ENCODE results near the gene COL4A3. TPM values are rescaled to one million over a fixed set of nuclear protein-coding genes. Genes with fewer than 3 reads are reported as not detected.

Gene COL4A3
- total and polyA plus RNA-seq, 2 donors (not counting 3 experiments of a cell fraction or from before 2014, with no cell fraction given) = not detected

- H3K9me1 ChIP-seq (replicated peaks; ENCODE audit: control insufficient read depth, extremely low read depth, insufficient read depth, low read length) = no peaks in the 10 kb centered on the region
- DNase-seq (ENCODE audit: low read depth, low spot score) = no peak
- dilution Hi-C loops (cut with MboI; ENCODE audit: extremely low pct_ligation_motif_present, low sequenced_read_pairs) (no loop called here), intact Hi-C loops (cut with micrococcal nuclease) (no loop called here)
- H3K79me2 ChIP-seq (ENCODE audit: control insufficient read depth, insufficient read depth, low read length) = no peaks in the 10 kb centered on the region
- H3K9ac ChIP-seq (replicated peaks; ENCODE audit: extremely low read depth, insufficient read depth, low read length) = no peak overlapping the region
- H3K9me3 ChIP-seq (replicated peaks; ENCODE audit: control insufficient read depth, insufficient read depth, low read length) = no peaks in the 10 kb centered on the region
- BruUV-seq (replicated peaks) = no TSS peak
- FAIRE-seq = no peak
- no peaks in the 10 kb centered on the region for H3K36me3 ChIP-seq (ENCODE audit: control insufficient read depth in 2 of 2, extremely low read depth in 1 of 2, insufficient read depth in 2 of 2, low read length in 2 of 2)
- H3K4me1 ChIP-seq (ENCODE audit: control insufficient read depth, extremely low read depth, insufficient read depth, low read length) = no peaks in the 10 kb centered on the region
- TF ChIP-seq EZH2 (IDR thresholded peaks at IDR 0.05; ENCODE audit: borderline replicate concordance, low read depth, low read length, severe bottlenecking) (no peak), FOS (IDR thresholded peaks at IDR 0.05; ENCODE audit: borderline replicate concordance, insufficient read depth, low read length) (no peak), MYC (IDR thresholded peaks at IDR 0.05; ENCODE audit: low read depth, low read length) (no peak)
- ChIA-PET POLR2A (no interaction called here), CTCF (no interaction called here)
- H3K4me3 ChIP-seq (replicated peaks in 1 of 3; ENCODE audit: insufficient read depth in 1 of 3, low read depth in 1 of 3, low read length in 3 of 3) = no peak overlapping the region
- no peaks in the 10 kb centered on the region for H3K27me3 ChIP-seq (ENCODE audit: control insufficient read depth in 2 of 2, insufficient read depth in 2 of 2, low read length in 2 of 2)
- H3K27ac ChIP-seq (ENCODE audit: insufficient read depth, low read depth, low read length) = no peak overlapping the region
- no peaks in the 10 kb centered on the region for H4K20me1 ChIP-seq (replicated peaks; ENCODE audit: control insufficient read depth, extremely low read depth, insufficient read depth, low read length)
- H3K4me2 ChIP-seq (ENCODE audit: insufficient read depth, low read length) = no peak overlapping the region
- H2AFZ ChIP-seq (ENCODE audit: low read depth, low read length) = no peak overlapping the region
Observed at GRCh38 chr2:227183657-227184367, 19.4 kb downstream of the COL4A3 start.

- Histone ChIP-seq H2AFZ (ENCODE audit: low read depth, low read length) (no peak overlapping the region), H3K79me2 (ENCODE audit: control insufficient read depth, insufficient read depth, low read length) (no peaks in the 10 kb centered on the region), H3K27me3 (ENCODE audit: control insufficient read depth in 2 of 2, insufficient read depth in 2 of 2, low read length in 2 of 2) (no peaks in the 10 kb centered on the region), H4K20me1 (replicated peaks; ENCODE audit: control insufficient read depth, extremely low read depth, insufficient read depth, low read length) (no peaks in the 10 kb centered on the region), H3K9me3 (replicated peaks; ENCODE audit: control insufficient read depth, insufficient read depth, low read length) (no peaks in the 10 kb centered on the region), H3K9ac (replicated peaks; ENCODE audit: extremely low read depth, insufficient read depth, low read length) (no peak overlapping the region), H3K4me3 (replicated peaks in 1 of 3; ENCODE audit: insufficient read depth in 1 of 3, low read depth in 1 of 3, low read length in 3 of 3) (no peak overlapping the region), H3K4me2 (ENCODE audit: insufficient read depth, low read length) (no peak overlapping the region), H3K36me3 (ENCODE audit: control insufficient read depth in 2 of 2, extremely low read depth in 1 of 2, insufficient read depth in 2 of 2, low read length in 2 of 2) (no peaks in the 10 kb centered on the region), H3K27ac (ENCODE audit: insufficient read depth, low read depth, low read length) (no peak overlapping the region), H3K4me1 (ENCODE audit: control insufficient read depth, extremely low read depth, insufficient read depth, low read length) (no peaks in the 10 kb centered on the region), H3K9me1 (replicated peaks; ENCODE audit: control insufficient read depth, extremely low read depth, insufficient read depth, low read length) (no peaks in the 10 kb centered on the region)
- POLR2A ChIA-PET = no interaction called here
- DNase-seq (ENCODE audit: low read depth, low spot score) (no peak), FAIRE-seq (no peak)
- BruUV-seq (replicated peaks) = no TSS peak
- dilution Hi-C loops (cut with MboI; ENCODE audit: extremely low pct_ligation_motif_present, low sequenced_read_pairs) (no loop called here), intact Hi-C loops (cut with micrococcal nuclease) (no loop called here)
- TF ChIP-seq CTCF (IDR thresholded peaks at IDR 0.05; ENCODE audit: extremely low read depth in 1 of 2, insufficient read depth in 1 of 2, low read depth in 1 of 2, low read length in 2 of 2) (no peak), POLR2A (IDR thresholded peaks at IDR 0.05; ENCODE audit: low read depth, low read length) (no peak), MAX (IDR thresholded peaks at IDR 0.05; ENCODE audit: insufficient read depth, insufficient read length) (no peak), POLR2AphosphoS5 (IDR thresholded peaks at IDR 0.05; ENCODE audit: insufficient read depth, low read depth, low read length) (no peak), FOS (IDR thresholded peaks at IDR 0.05; ENCODE audit: borderline replicate concordance, insufficient read depth, low read length) (no peak), GATA2 (IDR thresholded peaks at IDR 0.05; ENCODE audit: insufficient read depth, insufficient read length, low read depth, low read length) (no peak), EZH2 (IDR thresholded peaks at IDR 0.05; ENCODE audit: borderline replicate concordance, low read depth, low read length, severe bottlenecking) (no peak), MYC (IDR thresholded peaks at IDR 0.05; ENCODE audit: low read depth, low read length) (no peak), JUN (IDR thresholded peaks at IDR 0.05; ENCODE audit: borderline replicate concordance, insufficient read depth, insufficient read length, low read depth) (no peak)
- CTCF ChIA-PET = no interaction called here
Observed at GRCh38 chr2:227185615-227186232, 21.3 kb downstream of the COL4A3 start.
